Liver (tissue), 9 donors: ENCODE measurements around the gene ADIRF. TPM values are rescaled to one million over a fixed set of nuclear protein-coding genes. Genes with fewer than 3 reads are reported as not detected.

Experiments used
- DNase-seq: peaks from one replicate; pipeline ENCODE4 v3.0.0-alpha.2; 2017; ENCODE audit warnings: low spot score
- H3K27ac ChIP-seq, 2 donors: one replicate each; pipeline ENCODE4 v1.7.0; 2013; ENCODE audit warnings: inconsistent platforms in 2 of 2, low read length in 2 of 2, control low read depth in 1 of 2, low read depth in 1 of 2, mild to moderate bottlenecking in 1 of 2
- H3K27me3 ChIP-seq, 4 donors: one replicate each; pipeline versions ENCODE4 v1.6.1 to v1.7.0; 2013; ENCODE audit warnings: low read length in 3 of 4, inconsistent platforms in 1 of 4, mild to moderate bottlenecking in 1 of 4, moderate library complexity in 1 of 4; ENCODE audit not compliant: control insufficient read depth in 4 of 4, insufficient read depth in 4 of 4
- H3K36me3 ChIP-seq, 4 donors: one replicate each; pipeline versions ENCODE4 v1.6.1 to v1.7.0; 2013; ENCODE audit warnings: low read length in 3 of 4, mild to moderate bottlenecking in 3 of 4, low read depth in 1 of 4, moderate library complexity in 1 of 4; ENCODE audit not compliant: control insufficient read depth in 4 of 4, insufficient read depth in 3 of 4
- H3K4me1 ChIP-seq, 4 donors: one replicate each; pipeline versions ENCODE4 v1.6.1 to v1.7.0; 2013; ENCODE audit warnings: low read length in 3 of 4, mild to moderate bottlenecking in 3 of 4, moderate library complexity in 1 of 4; ENCODE audit not compliant: control insufficient read depth in 4 of 4, insufficient read depth in 4 of 4
- H3K4me3 ChIP-seq, 3 donors: one replicate each; pipeline versions ENCODE4 v1.6.1 to v1.7.0; 2013; ENCODE audit warnings: low read length in 3 of 3, control low read depth in 1 of 3, low read depth in 1 of 3, mild to moderate bottlenecking in 1 of 3
- H3K9ac ChIP-seq, 2 donors: one replicate each; pipeline ENCODE4 v1.7.0; 2013; ENCODE audit warnings: low read length in 2 of 2, mild to moderate bottlenecking in 2 of 2, moderate library complexity in 2 of 2, control low read depth in 1 of 2, low read depth in 1 of 2
- H3K9me3 ChIP-seq, 4 donors: one replicate each; pipeline versions ENCODE4 v1.6.1 to v1.7.0; 2013; ENCODE audit warnings: low read length in 3 of 4; ENCODE audit not compliant: control insufficient read depth in 4 of 4
- ATF3 ChIP-seq: IDR thresholded peaks from 2 replicates; pipeline ENCODE4 v1.6.1; 2016; ENCODE audit warnings: antibody characterized with exemption
- CTCF ChIP-seq: fragments of 150-350 bp; IDR thresholded peaks from 2 replicates; pipeline ENCODE4 v1.5.1; 2017; ENCODE audit warnings: improper control_type of control experiment, low read depth, low read length; ENCODE audit not compliant: missing input control
- FOXA1 ChIP-seq: IDR thresholded peaks from 2 replicates; pipeline ENCODE4 v1.6.1; 2016; ENCODE audit warnings: antibody characterized with exemption
- HNF4A ChIP-seq, 2 donors: conservative IDR thresholded peaks; 2 replicates each; pipeline ENCODE4 v1.6.1; 2016; ENCODE audit warnings: antibody characterized with exemption in 2 of 2, mild to moderate bottlenecking in 2 of 2
- HNF4G ChIP-seq: IDR thresholded peaks from 2 replicates; pipeline ENCODE4 v1.6.1; 2016; ENCODE audit warnings: antibody characterized with exemption
- JUND ChIP-seq, 2 donors: IDR thresholded peaks; 2 replicates each; pipeline ENCODE4 v1.6.1; 2016; ENCODE audit warnings: antibody characterized with exemption in 2 of 2
- RAD21 ChIP-seq, 2 donors: IDR thresholded peaks; 2 replicates each; pipeline ENCODE4 v1.6.1; 2016; ENCODE audit warnings: antibody characterized with exemption in 2 of 2, mild to moderate bottlenecking in 2 of 2
- TAF1 ChIP-seq: conservative IDR thresholded peaks from 2 replicates; pipeline ENCODE4 v1.6.1; 2016; ENCODE audit warnings: antibody characterized with exemption, mild to moderate bottlenecking
- YY1 ChIP-seq: IDR thresholded peaks from 2 replicates; pipeline ENCODE4 v1.6.1; 2016; ENCODE audit warnings: antibody characterized with exemption, mild to moderate bottlenecking
- WGBS: extraction: QIAGEN DNeasy Blood & Tissue Kit; methylation state at CpG from one replicate; pipeline ENCODE4 v1.1.7; 2013; 5-methylcytosine and 5-hydroxymethylcytosine counted together
- polyA plus RNA-seq, 2 donors: library from polyadenylated mRNA; stranded (reverse) in 1 of 2; unstranded in 1 of 2; fragments of 200-250 nt in 1 of 2; fragments of >200 nt in 1 of 2; fragmentation: Nextera tagmentation in 1 of 2; extraction: Ambion mirVana in 1 of 2; gene quantifications; one replicate each; pipeline versions ENCODE4 v1.2.1 to v1.2.3, GENCODE V29; 2013 to 2015
- total RNA-seq, 2 donors: library from RNA; depleted of rRNA; stranded (reverse); fragments of >200 nt; gene quantifications; one replicate each; pipeline ENCODE4 v1.2.3, GENCODE V29; 2014
- TF ChIP-seq, protein P1 (sequence below): IDR thresholded peaks from 2 replicates; pipeline ENCODE4 v1.6.1; 2016; ENCODE audit warnings: antibody characterized with exemption, mild to moderate bottlenecking
- TF ChIP-seq, protein P2 (sequence below): IDR thresholded peaks from 2 replicates; pipeline ENCODE4 v1.6.1; 2016; ENCODE audit warnings: antibody characterized with exemption
- donor health status: healthy.
- donor health status: healthy.
- donor health status: healthy.
- donor health status: healthy.
- donor health status: healthy.

Gene ADIRF
- total and polyA plus RNA-seq, 4 donors: 0.61 to 96.3 (median 35.8) TPM

GRCh38 chr10:86940677-86941076 lies 27.6 kb upstream of the ADIRF start:
- H3K4me3 ChIP-seq: no peak overlapping the region
- TF ChIP-seq, protein P1, sequence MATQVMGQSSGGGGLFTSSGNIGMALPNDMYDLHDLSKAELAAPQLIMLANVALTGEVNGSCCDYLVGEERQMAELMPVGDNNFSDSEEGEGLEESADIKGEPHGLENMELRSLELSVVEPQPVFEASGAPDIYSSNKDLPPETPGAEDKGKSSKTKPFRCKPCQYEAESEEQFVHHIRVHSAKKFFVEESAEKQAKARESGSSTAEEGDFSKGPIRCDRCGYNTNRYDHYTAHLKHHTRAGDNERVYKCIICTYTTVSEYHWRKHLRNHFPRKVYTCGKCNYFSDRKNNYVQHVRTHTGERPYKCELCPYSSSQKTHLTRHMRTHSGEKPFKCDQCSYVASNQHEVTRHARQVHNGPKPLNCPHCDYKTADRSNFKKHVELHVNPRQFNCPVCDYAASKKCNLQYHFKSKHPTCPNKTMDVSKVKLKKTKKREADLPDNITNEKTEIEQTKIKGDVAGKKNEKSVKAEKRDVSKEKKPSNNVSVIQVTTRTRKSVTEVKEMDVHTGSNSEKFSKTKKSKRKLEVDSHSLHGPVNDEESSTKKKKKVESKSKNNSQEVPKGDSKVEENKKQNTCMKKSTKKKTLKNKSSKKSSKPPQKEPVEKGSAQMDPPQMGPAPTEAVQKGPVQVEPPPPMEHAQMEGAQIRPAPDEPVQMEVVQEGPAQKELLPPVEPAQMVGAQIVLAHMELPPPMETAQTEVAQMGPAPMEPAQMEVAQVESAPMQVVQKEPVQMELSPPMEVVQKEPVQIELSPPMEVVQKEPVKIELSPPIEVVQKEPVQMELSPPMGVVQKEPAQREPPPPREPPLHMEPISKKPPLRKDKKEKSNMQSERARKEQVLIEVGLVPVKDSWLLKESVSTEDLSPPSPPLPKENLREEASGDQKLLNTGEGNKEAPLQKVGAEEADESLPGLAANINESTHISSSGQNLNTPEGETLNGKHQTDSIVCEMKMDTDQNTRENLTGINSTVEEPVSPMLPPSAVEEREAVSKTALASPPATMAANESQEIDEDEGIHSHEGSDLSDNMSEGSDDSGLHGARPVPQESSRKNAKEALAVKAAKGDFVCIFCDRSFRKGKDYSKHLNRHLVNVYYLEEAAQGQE: no peak
- no peaks in the 10 kb centered on the region for H3K9me3 ChIP-seq
- WGBS: 92% methylated on average over 6 of the region's 6 CpGs
- DNase-seq: no peak
- H3K27me3 ChIP-seq: no peaks in the 10 kb centered on the region
- H3K27ac ChIP-seq: no peak overlapping the region
- peaks cover 12 to 41% (median 27%) of the 10 kb centered on the region in 4 donors for H3K4me1 ChIP-seq
- no peaks in the 10 kb centered on the region for H3K36me3 ChIP-seq
- no peak overlapping the region for H3K9ac ChIP-seq

- Histone ChIP-seq H3K27ac (no peak overlapping the region), H3K9ac (no peak overlapping the region), H3K9me3 (no peaks in the 10 kb centered on the region), H3K36me3 (no peaks in the 10 kb centered on the region), H3K27me3 (no peaks in the 10 kb centered on the region), H3K4me1 (peaks cover 12 to 44% (median 28%) of the 10 kb centered on the region in 4 donors), H3K4me3 (no peak overlapping the region)
- no peak for DNase-seq
- no peak for TF ChIP-seq HNF4G
- TF ChIP-seq YY1: no peak
- no peak for TF ChIP-seq FOXA1
- TF ChIP-seq ATF3: no peak
- no peak for TF ChIP-seq RAD21 (IDR thresholded peaks at IDR 0.05)
- no peak for TF ChIP-seq CTCF
- no peak for TF ChIP-seq TAF1
- WGBS: 83% methylated on average over 2 of the region's 2 CpGs
Measured at GRCh38 chr10:86941426-86941825, 26.9 kb upstream of the ADIRF start.

GRCh38 chr10:86941991-86942421 lies 26.3 kb upstream of the ADIRF start:
- Histone ChIP-seq H3K4me3 (no peak overlapping the region), H3K9ac (no peak overlapping the region), H3K4me1 (peaks cover 12 to 39% (median 26%) of the 10 kb centered on the region in 4 donors), H3K9me3 (no peaks in the 10 kb centered on the region), H3K36me3 (no peaks in the 10 kb centered on the region), H3K27me3 (no peaks in the 10 kb centered on the region), H3K27ac (no peak overlapping the region)
- 90% methylated on average over 14 of the region's 14 CpGs for WGBS
- TF ChIP-seq HNF4A (conservative IDR thresholded peaks at IDR 0.05): no peak
- no peak for TF ChIP-seq ATF3
- no peak for TF ChIP-seq JUND (IDR thresholded peaks at IDR 0.05)
- TF ChIP-seq, protein P1: no peak
- TF ChIP-seq, protein P2, sequence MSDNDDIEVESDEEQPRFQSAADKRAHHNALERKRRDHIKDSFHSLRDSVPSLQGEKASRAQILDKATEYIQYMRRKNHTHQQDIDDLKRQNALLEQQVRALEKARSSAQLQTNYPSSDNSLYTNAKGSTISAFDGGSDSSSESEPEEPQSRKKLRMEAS: no peak
- no peak for TF ChIP-seq FOXA1
- DNase-seq: no peak
